HG03571 (cell line): ENCODE measurements around the gene ZDHHC14.

Source experiments
- ATAC-seq: cut with Tn5 transposase; IDR thresholded peaks from one replicate; pipeline ENCODE4 v1.9.1; 2021; ENCODE audit not compliant: unreplicated experiment

Gene ZDHHC14

GRCh38 chr6:157655139-157655538, 274.1 kb downstream of the ZDHHC14 start:
- ATAC-seq = no peak

GRCh38 chr6:157656437-157656997, 275.5 kb downstream of the ZDHHC14 start:
- ATAC-seq = no peak

GRCh38 chr6:157657754-157658153, 276.8 kb downstream of the ZDHHC14 start:
- no peak for ATAC-seq

- ATAC-seq = no peak
These were observed 277.3 kb downstream of the ZDHHC14 start for GRCh38 chr6:157658301-157658700.

GRCh38 chr6:157659536-157660271, 278.7 kb downstream of the ZDHHC14 start:
- ATAC-seq = no peak

GRCh38 chr6:157660414-157660813, 279.4 kb downstream of the ZDHHC14 start:
- no peak for ATAC-seq

- ATAC-seq = no peak
These were observed 280.7 kb downstream of the ZDHHC14 start for GRCh38 chr6:157661652-157662051.

GRCh38 chr6:157663261-157663660, 282.3 kb downstream of the ZDHHC14 start:
- no peak for ATAC-seq

GRCh38 chr6:157665180-157665579, 284.2 kb downstream of the ZDHHC14 start:
- ATAC-seq = no peak

- ATAC-seq = no peak
These were observed 285.7 kb downstream of the ZDHHC14 start for GRCh38 chr6:157666729-157667128.

- ATAC-seq = no peak
These were observed 286.4 kb downstream of the ZDHHC14 start for GRCh38 chr6:157667211-157668008.

GRCh38 chr6:157668009-157668401, 287.0 kb downstream of the ZDHHC14 start:
- ATAC-seq = no peak

- no peak for ATAC-seq
These were observed 287.7 kb downstream of the ZDHHC14 start for GRCh38 chr6:157668713-157669112.

GRCh38 chr6:157669323-157669722, 288.3 kb downstream of the ZDHHC14 start:
- ATAC-seq = no peak

- ATAC-seq = no peak
These were observed 288.8 kb downstream of the ZDHHC14 start for GRCh38 chr6:157669747-157670216.

- no peak for ATAC-seq
These were observed 289.6 kb downstream of the ZDHHC14 start for GRCh38 chr6:157670466-157671186.

GRCh38 chr6:157672726-157673412, 291.9 kb downstream of the ZDHHC14 start:
- no peak for ATAC-seq

- no peak for ATAC-seq
These were observed 292.6 kb downstream of the ZDHHC14 start for GRCh38 chr6:157673596-157673995.

- ATAC-seq = no peak
These were observed 293.1 kb downstream of the ZDHHC14 start for GRCh38 chr6:157674061-157674460.

- no peak for ATAC-seq
These were observed 294.8 kb downstream of the ZDHHC14 start for GRCh38 chr6:157675831-157676230.

- ATAC-seq = no peak
These were observed 295.3 kb downstream of the ZDHHC14 start for GRCh38 chr6:157676241-157676640.
